ENCODE data around the gene HNRNPC. TPM values are rescaled to one million over a fixed set of nuclear protein-coding genes. Genes with fewer than 3 reads are reported as not detected.
A peak's percentile ranks its signal among the peaks of the same experiment; 100 is the strongest.

Gene HNRNPC
- total RNA-seq, 1 donor from 2014 or later, result 958 TPM

GRCh38 chr14:21255385-21256101 lies 13.7 kb downstream of the HNRNPC start:
- DNase-seq (ENCODE audit: low spot score), result no peak
- Mint-ChIP-seq H3K27me3 (ENCODE audit: insufficient read depth) (no peaks in the 10 kb centered on the region), H3K27ac (peak overlapping the region; percentile 67), H3K36me3 (ENCODE audit: low read depth) (peaks cover 69% of the 10 kb centered on the region), H3K4me1 (ENCODE audit: low read depth) (peaks cover 54% of the 10 kb centered on the region), H3K9me3 (no peaks in the 10 kb centered on the region), H3K4me3 (peak overlapping the region; percentile 28)
- intact Hi-C loops (cut with micrococcal nuclease), result loop anchor here (2.0 kb wide), 1 partner anchor 19 kb away; no protein-coding TSS in a partner anchor

GRCh38 chr14:21252149-21252548 lies 17.1 kb downstream of the HNRNPC start:
- no peaks in the 10 kb centered on the region for H3K9me3 Mint-ChIP-seq
- peaks cover 73% of the 10 kb centered on the region for H3K36me3 Mint-ChIP-seq (ENCODE audit: low read depth)
- no peak for DNase-seq (ENCODE audit: low spot score)
- H3K4me1 Mint-ChIP-seq (ENCODE audit: low read depth), result peaks cover 44% of the 10 kb centered on the region
- no peak overlapping the region for H3K27ac Mint-ChIP-seq
- H3K27me3 Mint-ChIP-seq (ENCODE audit: insufficient read depth), result no peaks in the 10 kb centered on the region
- peak overlapping the region; percentile 28 for H3K4me3 Mint-ChIP-seq
- intact Hi-C loops (cut with micrococcal nuclease), result no loop called here

DNA sequence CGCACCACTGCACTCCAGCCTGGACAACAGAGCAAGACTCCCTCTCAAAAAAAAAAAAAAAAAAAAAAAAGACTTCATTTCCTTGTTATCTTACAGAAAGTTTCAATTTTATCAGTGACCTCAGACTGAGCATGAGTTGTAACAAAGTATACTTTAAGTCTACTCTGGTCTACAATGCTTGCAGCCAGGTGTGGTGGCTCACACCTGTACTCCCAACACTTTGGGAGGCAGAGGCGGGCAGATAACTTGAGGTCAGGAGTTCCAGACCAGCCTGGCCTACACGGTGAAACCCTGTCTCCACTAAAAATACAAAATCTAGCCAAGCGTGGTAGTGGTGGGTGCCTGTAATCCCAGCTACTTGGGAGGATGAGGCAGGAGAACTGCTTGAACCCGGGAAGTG lies 18.0 kb downstream of the HNRNPC start:
- Mint-ChIP-seq H3K27ac (no peak overlapping the region), H3K4me3 (no peak overlapping the region), H3K9me3 (no peaks in the 10 kb centered on the region), H3K4me1 (ENCODE audit: low read depth) (peaks cover 35% of the 10 kb centered on the region), H3K36me3 (ENCODE audit: low read depth) (peaks cover 72% of the 10 kb centered on the region), H3K27me3 (ENCODE audit: insufficient read depth) (no peaks in the 10 kb centered on the region)
- intact Hi-C loops (cut with micrococcal nuclease), result no loop called here
- DNase-seq (ENCODE audit: low spot score), result no peak

- peak overlapping the region; percentile 33 for H3K4me3 Mint-ChIP-seq
- H3K27ac Mint-ChIP-seq, result no peak overlapping the region
- no peaks in the 10 kb centered on the region for H3K9me3 Mint-ChIP-seq
- DNase-seq (ENCODE audit: low spot score), result no peak
- H3K4me1 Mint-ChIP-seq (ENCODE audit: low read depth), result peaks cover 27% of the 10 kb centered on the region
- H3K36me3 Mint-ChIP-seq (ENCODE audit: low read depth), result peaks cover 61% of the 10 kb centered on the region
- intact Hi-C loops (cut with micrococcal nuclease), result no loop called here
- no peaks in the 10 kb centered on the region for H3K27me3 Mint-ChIP-seq (ENCODE audit: insufficient read depth)
Observed at GRCh38 chr14:21248739-21249411, 20.4 kb downstream of the HNRNPC start.

DNA sequence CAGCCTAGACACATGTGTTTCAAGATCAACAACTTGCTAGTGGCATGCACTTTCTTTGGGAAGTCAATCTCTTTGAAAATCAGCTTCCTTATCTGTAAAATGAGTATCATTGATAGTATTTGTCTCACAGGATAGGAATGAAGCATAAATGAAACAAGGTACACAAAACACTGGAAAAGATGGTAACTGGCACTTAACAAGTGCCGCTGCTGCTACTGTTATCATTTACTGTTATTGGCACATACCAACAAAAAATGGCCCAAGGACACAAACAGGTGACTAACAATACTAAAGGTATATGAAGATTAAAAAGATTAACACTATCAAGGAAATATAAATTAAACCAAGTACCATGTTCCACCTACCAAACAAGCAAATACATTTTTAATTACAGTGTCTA lies 20.9 kb downstream of the HNRNPC start:
- Mint-ChIP-seq H3K36me3 (ENCODE audit: low read depth) (peaks cover 58% of the 10 kb centered on the region), H3K27me3 (ENCODE audit: insufficient read depth) (no peaks in the 10 kb centered on the region), H3K4me3 (no peak overlapping the region), H3K4me1 (ENCODE audit: low read depth) (peaks cover 27% of the 10 kb centered on the region), H3K9me3 (no peaks in the 10 kb centered on the region), H3K27ac (no peak overlapping the region)
- DNase-seq (ENCODE audit: low spot score), result no peak
- intact Hi-C loops (cut with micrococcal nuclease), result no loop called here

DNA sequence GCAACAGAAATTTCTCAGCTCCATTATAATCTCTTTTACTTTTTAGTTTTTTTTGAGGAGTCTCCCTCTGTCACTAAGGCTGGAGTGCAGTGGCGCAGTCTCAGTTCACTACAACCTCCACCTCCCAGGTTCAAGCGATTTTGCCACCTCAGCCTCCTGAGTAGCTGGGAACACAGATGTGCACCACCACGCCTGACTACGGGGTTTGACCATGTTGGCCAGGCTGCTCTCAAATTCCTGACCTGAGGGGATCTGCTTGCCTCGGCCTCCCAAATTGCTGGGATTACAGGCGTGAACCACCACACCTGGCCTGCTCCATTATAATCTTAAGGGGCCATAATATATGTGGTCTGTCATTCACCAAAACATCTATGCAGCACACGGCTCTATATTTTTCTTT lies 23.4 kb downstream of the HNRNPC start:
- Mint-ChIP-seq H3K27me3 (ENCODE audit: insufficient read depth) (no peaks in the 10 kb centered on the region), H3K9me3 (no peaks in the 10 kb centered on the region), H3K4me1 (ENCODE audit: low read depth) (peaks cover 38% of the 10 kb centered on the region), H3K27ac (no peak overlapping the region), H3K36me3 (ENCODE audit: low read depth) (peaks cover 53% of the 10 kb centered on the region), H3K4me3 (no peak overlapping the region)
- DNase-seq (ENCODE audit: low spot score), result no peak
- intact Hi-C loops (cut with micrococcal nuclease), result no loop called here

DNA sequence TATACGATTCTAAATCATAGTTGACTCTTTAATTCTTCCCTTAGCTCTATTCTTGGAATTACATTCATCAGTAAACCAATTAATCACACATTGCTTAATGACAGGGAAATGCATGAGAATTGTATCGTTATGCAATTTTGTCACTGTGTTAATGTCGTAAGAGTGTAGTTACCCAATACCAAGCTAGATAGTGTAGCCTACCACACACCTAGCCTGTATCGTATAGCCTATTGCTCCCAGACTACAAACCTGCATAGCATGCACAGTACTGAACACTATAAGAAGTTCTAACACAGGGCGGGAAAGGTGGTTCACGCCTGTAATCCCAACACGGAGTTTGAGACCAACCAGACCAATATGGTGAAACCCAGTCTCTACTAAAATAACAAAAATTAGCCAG lies 24.7 kb downstream of the HNRNPC start:
- intact Hi-C loops (cut with micrococcal nuclease), result loop anchor here (5.0 kb wide), 1 partner anchor 37 kb away; no protein-coding TSS in a partner anchor
- Mint-ChIP-seq H3K4me1 (ENCODE audit: low read depth) (peaks cover 38% of the 10 kb centered on the region), H3K4me3 (no peak overlapping the region), H3K9me3 (no peaks in the 10 kb centered on the region), H3K36me3 (ENCODE audit: low read depth) (peaks cover 40% of the 10 kb centered on the region), H3K27ac (no peak overlapping the region), H3K27me3 (ENCODE audit: insufficient read depth) (no peaks in the 10 kb centered on the region)
- DNase-seq (ENCODE audit: low spot score), result no peak

GRCh38 chr14:21241218-21241819 lies 27.9 kb downstream of the HNRNPC start:
- Mint-ChIP-seq H3K4me1 (ENCODE audit: low read depth) (peaks cover 52% of the 10 kb centered on the region), H3K4me3 (no peak overlapping the region), H3K27ac (no peak overlapping the region), H3K36me3 (ENCODE audit: low read depth) (peaks cover 32% of the 10 kb centered on the region), H3K9me3 (no peaks in the 10 kb centered on the region), H3K27me3 (ENCODE audit: insufficient read depth) (no peaks in the 10 kb centered on the region)
- intact Hi-C loops (cut with micrococcal nuclease), result loop anchor here (5.0 kb wide), 1 partner anchor 34 kb away; no protein-coding TSS in a partner anchor
- DNase-seq (ENCODE audit: low spot score), result no peak

DNA sequence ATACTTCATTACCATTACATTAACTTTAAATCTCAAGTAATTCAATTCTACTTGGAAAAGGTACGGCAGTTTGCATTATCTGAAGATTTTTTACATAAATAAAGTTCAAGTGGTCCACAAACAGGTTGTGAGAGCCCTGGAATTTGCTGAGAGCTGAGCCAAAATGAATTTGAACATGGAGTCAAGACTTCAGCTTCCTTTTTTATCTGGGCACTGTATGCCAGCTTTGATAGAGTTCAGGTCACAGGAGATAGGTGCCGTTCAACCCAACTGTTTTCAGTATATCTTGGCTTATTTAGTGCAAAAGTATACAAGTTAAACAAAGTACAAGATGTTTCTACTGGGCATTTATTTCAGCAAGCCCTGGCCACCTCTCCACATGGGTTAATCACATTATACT lies 28.8 kb downstream of the HNRNPC start:
- no peak overlapping the region for H3K4me3 Mint-ChIP-seq
- intact Hi-C loops (cut with micrococcal nuclease), result loop anchor here (5.0 kb wide), 1 partner anchor 33 kb away; no protein-coding TSS in a partner anchor
- H3K27ac Mint-ChIP-seq, result peak overlapping the region; percentile 23

DNA sequence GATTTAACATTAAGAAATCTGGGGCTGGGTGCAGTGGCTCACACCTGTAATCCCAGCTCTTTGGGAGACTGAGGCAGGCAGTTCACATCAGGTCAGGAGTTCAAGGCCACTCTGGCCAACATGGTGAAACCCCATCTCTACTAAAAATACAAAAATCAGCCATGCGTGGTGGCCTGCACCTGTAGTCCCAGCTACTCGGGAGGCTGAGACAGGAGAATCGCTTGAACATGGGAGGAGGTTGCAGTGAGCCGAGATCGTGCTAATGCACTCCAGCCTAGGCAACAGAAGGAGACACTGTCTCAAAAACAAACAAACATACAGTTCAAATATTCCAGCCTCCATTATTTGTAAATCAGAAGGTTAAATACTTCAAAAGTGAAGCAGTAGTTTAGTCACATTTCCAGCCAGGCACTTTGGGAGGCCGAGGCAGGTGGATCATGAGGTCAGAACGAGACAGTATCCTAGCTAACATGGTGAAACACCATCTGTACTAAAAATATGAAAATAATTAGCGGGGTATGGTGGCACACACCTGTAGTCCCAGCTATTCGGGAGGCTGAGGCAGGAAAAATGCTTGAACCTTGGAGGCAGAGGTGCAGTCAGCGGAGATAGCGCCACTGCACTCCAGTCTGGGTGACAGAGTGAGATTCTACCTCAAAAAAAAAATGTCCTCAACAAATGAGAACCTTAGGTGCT lies 30.3 kb downstream of the HNRNPC start:
- DNase-seq (ENCODE audit: low spot score), result no peak
- no peak overlapping the region for H3K27ac Mint-ChIP-seq
- H3K27me3 Mint-ChIP-seq (ENCODE audit: insufficient read depth), result no peaks in the 10 kb centered on the region
- no peaks in the 10 kb centered on the region for H3K9me3 Mint-ChIP-seq
- H3K4me1 Mint-ChIP-seq (ENCODE audit: low read depth), result peaks cover 69% of the 10 kb centered on the region
- H3K36me3 Mint-ChIP-seq (ENCODE audit: low read depth), result peaks cover 43% of the 10 kb centered on the region
- intact Hi-C loops (cut with micrococcal nuclease), result no loop called here
- no peak overlapping the region for H3K4me3 Mint-ChIP-seq

More for the DNA sequence above, 28.8 kb downstream of the HNRNPC start:
- H3K4me1 Mint-ChIP-seq (ENCODE audit: low read depth), result peaks cover 60% of the 10 kb centered on the region
- peaks cover 37% of the 10 kb centered on the region for H3K36me3 Mint-ChIP-seq (ENCODE audit: low read depth)
- no peak for DNase-seq (ENCODE audit: low spot score)
- no peaks in the 10 kb centered on the region for H3K27me3 Mint-ChIP-seq (ENCODE audit: insufficient read depth)
- H3K9me3 Mint-ChIP-seq, result no peaks in the 10 kb centered on the region

- DNase-seq (ENCODE audit: low spot score), result no peak
- Mint-ChIP-seq H3K27me3 (ENCODE audit: insufficient read depth) (no peaks in the 10 kb centered on the region), H3K4me1 (ENCODE audit: low read depth) (peaks cover 73% of the 10 kb centered on the region), H3K4me3 (no peak overlapping the region), H3K27ac (peak overlapping the region; percentile 23), H3K9me3 (no peaks in the 10 kb centered on the region), H3K36me3 (ENCODE audit: low read depth) (peaks cover 47% of the 10 kb centered on the region)
- intact Hi-C loops (cut with micrococcal nuclease), result loop anchor here (2.0 kb wide), 1 partner anchor 18 kb away; no protein-coding TSS in a partner anchor
Observed at GRCh38 chr14:21236948-21237797, 32.1 kb downstream of the HNRNPC start.

DNA sequence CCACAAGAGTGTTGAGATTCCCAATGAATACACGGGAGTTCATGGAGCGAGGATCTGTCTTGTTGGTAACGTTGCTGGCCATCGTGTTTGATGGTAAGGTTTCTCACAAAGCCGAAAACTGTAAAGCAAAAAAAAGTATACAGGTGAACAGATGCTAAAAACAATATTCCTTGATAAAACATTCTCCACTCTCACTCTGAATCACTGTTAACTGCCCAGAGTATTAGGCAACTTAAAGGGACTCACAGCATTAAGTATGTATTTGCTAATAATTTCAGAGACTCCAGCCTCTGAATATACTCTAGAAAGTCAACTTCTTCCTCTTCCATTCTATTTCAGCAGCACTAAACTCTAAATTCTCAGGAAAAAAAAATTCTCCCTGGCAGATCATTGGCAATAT lies 35.1 kb downstream of the HNRNPC start:
- Mint-ChIP-seq H3K4me3 (no peak overlapping the region), H3K4me1 (ENCODE audit: low read depth) (peaks cover 85% of the 10 kb centered on the region), H3K27ac (peak overlapping the region; percentile 40), H3K9me3 (no peaks in the 10 kb centered on the region), H3K27me3 (ENCODE audit: insufficient read depth) (no peaks in the 10 kb centered on the region), H3K36me3 (ENCODE audit: low read depth) (peaks cover 68% of the 10 kb centered on the region)
- no peak for DNase-seq (ENCODE audit: low spot score)
- intact Hi-C loops (cut with micrococcal nuclease), result loop anchor here (5.0 kb wide), 1 partner anchor 133 kb away; no protein-coding TSS in a partner anchor
